NT2/D1 (cell line): ENCODE measurements around the gene TECTA.

Experiments used
- SUZ12 ChIP-seq: IDR thresholded peaks from 2 replicates; pipeline ENCODE4 v1.6.1; 2011; ENCODE audit not compliant: insufficient read length, insufficient read depth; ENCODE audit errors: extremely low read depth
- YY1 ChIP-seq: IDR thresholded peaks from 2 replicates; pipeline ENCODE4 v1.6.1; 2011; ENCODE audit not compliant: insufficient read length, insufficient read depth
- ZNF274 ChIP-seq: IDR thresholded peaks from 2 replicates; pipeline ENCODE4 v1.6.1; 2011; ENCODE audit warnings: mild to moderate bottlenecking, low read depth, low read length

DNA sequence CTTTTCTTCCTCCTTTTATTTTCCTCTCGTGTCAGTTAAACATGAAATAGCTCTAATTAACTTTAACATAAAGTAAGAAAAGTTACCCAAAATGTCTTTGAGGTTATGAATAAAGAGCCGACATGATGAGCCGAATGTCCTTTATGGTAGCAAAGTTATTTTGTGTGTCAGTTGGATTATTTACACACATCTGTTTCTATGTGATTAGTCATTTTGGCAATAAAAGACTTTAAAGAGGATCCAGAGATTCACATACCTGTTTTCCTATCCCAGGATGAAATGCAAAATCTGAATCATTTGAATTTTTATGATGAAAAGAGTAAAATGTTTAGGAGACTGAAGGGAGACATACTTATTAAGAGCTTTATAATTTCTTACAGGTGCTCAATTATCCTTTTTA, 34.0 kb upstream of the TECTA start:
- TF ChIP-seq YY1 (no peak), ZNF274 (no peak), SUZ12 (no peak)
